CD14-positive monocyte (primary cell): Measurements from ENCODE around the gene ADAM8. TPM values are rescaled to one million over a fixed set of nuclear protein-coding genes. Genes with fewer than 3 reads are reported as not detected.

ENCODE experiments used
- DNase-seq, 3 donors: peaks; one replicate each; pipeline ENCODE4 v3.0.0-alpha.2; 2011 to 2022
- H2AFZ ChIP-seq: 2 replicates; pipeline ENCODE4 v1.6.0; 2012; ENCODE audit warnings: mild to moderate bottlenecking, low read depth, low read length, inconsistent platforms; ENCODE audit not compliant: insufficient read depth, poor library complexity, severe bottlenecking
- H3K27ac ChIP-seq, 2 donors: 1 replicate in 1 of 2; 2 replicates in 1 of 2; pipeline ENCODE4 v1.5.1; 2012 to 2013; ENCODE audit warnings: low read length in 2 of 2, control low read depth in 1 of 2, inconsistent platforms in 1 of 2, low read depth in 1 of 2, mild to moderate bottlenecking in 1 of 2
- H3K27me3 ChIP-seq, 2 donors: one replicate each; pipeline versions ENCODE4 v1.6.0 to v1.6.1; 2011 to 2013; ENCODE audit warnings: low read length in 2 of 2; ENCODE audit not compliant: control insufficient read depth in 2 of 2, insufficient read depth in 2 of 2
- H3K36me3 ChIP-seq, 2 donors: replicated peaks in 1 of 2; 1 replicate in 1 of 2; 2 replicates in 1 of 2; pipeline versions ENCODE4 v1.5.1 to v1.6.1; 2012 to 2013; ENCODE audit warnings: low read length in 2 of 2, control low read depth in 1 of 2, inconsistent platforms in 1 of 2, mild to moderate bottlenecking in 1 of 2; ENCODE audit not compliant: insufficient read depth in 2 of 2, control insufficient read depth in 1 of 2
- H3K4me1 ChIP-seq, 2 donors: 1 replicate in 1 of 2; 2 replicates in 1 of 2; pipeline versions ENCODE4 v1.5.1 to v1.6.1; 2012 to 2013; ENCODE audit warnings: low read length in 2 of 2, control low read depth in 1 of 2, inconsistent platforms in 1 of 2, mild to moderate bottlenecking in 1 of 2, moderate library complexity in 1 of 2; ENCODE audit not compliant: insufficient read depth in 2 of 2, control insufficient read depth in 1 of 2
- H3K4me2 ChIP-seq: replicated peaks from 2 replicates; pipeline ENCODE3; 2012; ENCODE audit warnings: low read length, moderate library complexity, mild to moderate bottlenecking; ENCODE audit not compliant: poor library complexity, severe bottlenecking; ENCODE audit errors: extremely low read depth
- H3K4me3 ChIP-seq, 3 experiments: fragments of 200-600 bp in 1 of 3; sonication (generic) in 1 of 3; replicated peaks in 1 of 3; 1 replicate in 2 of 3; 2 replicates in 1 of 3; pipeline ENCODE4 v1.5.1; 2011 to 2013; ENCODE audit warnings: low read length in 3 of 3, mild to moderate bottlenecking in 3 of 3, control low read depth in 2 of 3, low read depth in 2 of 3, inconsistent platforms in 1 of 3, moderate library complexity in 1 of 3
- H3K79me2 ChIP-seq: 2 replicates; pipeline ENCODE4 v1.6.0; 2012; ENCODE audit warnings: mild to moderate bottlenecking, control low read depth, inconsistent platforms, low read length, moderate library complexity; ENCODE audit not compliant: insufficient read depth
- H3K9ac ChIP-seq: 2 replicates; pipeline ENCODE4 v1.6.0; 2017; ENCODE audit warnings: low read length, mild to moderate bottlenecking; ENCODE audit not compliant: insufficient read depth, poor library complexity, severe bottlenecking
- H3K9me3 ChIP-seq, 2 donors: replicated peaks in 1 of 2; 1 replicate in 1 of 2; 2 replicates in 1 of 2; pipeline versions ENCODE4 v1.5.1 to v1.6.1; 2012 to 2013; ENCODE audit warnings: low read length in 2 of 2, control low read depth in 1 of 2; ENCODE audit not compliant: control insufficient read depth in 1 of 2, insufficient read depth in 1 of 2
- H4K20me1 ChIP-seq: 2 replicates; pipeline ENCODE4 v1.6.0; 2012; ENCODE audit warnings: mild to moderate bottlenecking, low read length, control low read depth, moderate library complexity; ENCODE audit not compliant: insufficient read depth
- H3K27ac Mint-ChIP-seq, 7 donors: one replicate each; pipeline ENCODE4 v1.8.0; 2020; ENCODE audit warnings: mild to moderate bottlenecking in 7 of 7, mixed read lengths in 7 of 7, moderate library complexity in 6 of 7, inconsistent platforms in 2 of 7
- H3K27me3 Mint-ChIP-seq, 3 donors: one replicate each; pipeline ENCODE4 v1.8.0; 2021 to 2022; ENCODE audit warnings: low read depth in 3 of 3, mild to moderate bottlenecking in 3 of 3, mixed read lengths in 3 of 3, moderate library complexity in 3 of 3, inconsistent platforms in 1 of 3
- H3K36me3 Mint-ChIP-seq, 2 donors: one replicate each; pipeline ENCODE4 v1.8.0; 2020; ENCODE audit warnings: mixed read lengths in 2 of 2, inconsistent platforms in 1 of 2, mild to moderate bottlenecking in 1 of 2
- H3K4me1 Mint-ChIP-seq: one replicate; pipeline ENCODE4 v1.8.0; 2020; ENCODE audit warnings: mild to moderate bottlenecking, mixed read lengths
- H3K4me3 Mint-ChIP-seq, 2 donors: one replicate each; pipeline ENCODE4 v1.8.0; 2020; ENCODE audit warnings: mild to moderate bottlenecking in 2 of 2, mixed read lengths in 2 of 2, moderate library complexity in 1 of 2
- H3K9me3 Mint-ChIP-seq, 7 donors: one replicate each; pipeline ENCODE4 v1.8.0; 2020 to 2022; ENCODE audit warnings: mixed read lengths in 7 of 7, mild to moderate bottlenecking in 6 of 7, moderate library complexity in 6 of 7, inconsistent platforms in 2 of 7
- CTCF ChIP-seq: fragments of 200-600 bp; IDR thresholded peaks from one replicate; pipeline ENCODE4 v1.8.0; 2022; ENCODE audit warnings: antibody characterized with exemption, mild to moderate bottlenecking
- WGBS: methylation state at CpG from one replicate; pipeline ENCODE4 v1.1.5; 2013; ENCODE audit warnings: missing lambda C conversion rate; ENCODE audit not compliant: insufficient coverage; 5-methylcytosine and 5-hydroxymethylcytosine counted together
- intact Hi-C, 2 donors: fragments of 100-400 bp; cut with micrococcal nuclease; formaldehyde crosslinking; loops; one replicate each; pipeline versions ENCODE4 v1.15.0 to v1.15.1; 2023
- polyA plus RNA-seq, 3 donors: library from polyadenylated mRNA; depleted of rRNA in 1 of 3; unstranded in 2 of 3; stranded (reverse) in 1 of 3; fragments of 300-500 nt in 2 of 3; fragments of >200 nt in 1 of 3; fragmentation: Illumina TruSeq in 2 of 3; gene quantifications; 1 replicate in 2 of 3; 2 replicates in 1 of 3; pipeline ENCODE4 v1.2.3, GENCODE V29; 2012 to 2021

Gene ADAM8
- polyA plus RNA-seq, 3 donors = 32.7 to 228 (median 72.8) TPM

- H3K27ac Mint-ChIP-seq = peak overlapping the region in 1 of 7 donors; percentile 52
- no peak overlapping the region for H3K9ac ChIP-seq
- peaks cover 66 to 74% of the 10 kb centered on the region in 2 donors for H3K36me3 ChIP-seq
Observed at GRCh38 chr10:133282846-133283390, 6.2 kb upstream of the ADAM8 start.

DNA sequence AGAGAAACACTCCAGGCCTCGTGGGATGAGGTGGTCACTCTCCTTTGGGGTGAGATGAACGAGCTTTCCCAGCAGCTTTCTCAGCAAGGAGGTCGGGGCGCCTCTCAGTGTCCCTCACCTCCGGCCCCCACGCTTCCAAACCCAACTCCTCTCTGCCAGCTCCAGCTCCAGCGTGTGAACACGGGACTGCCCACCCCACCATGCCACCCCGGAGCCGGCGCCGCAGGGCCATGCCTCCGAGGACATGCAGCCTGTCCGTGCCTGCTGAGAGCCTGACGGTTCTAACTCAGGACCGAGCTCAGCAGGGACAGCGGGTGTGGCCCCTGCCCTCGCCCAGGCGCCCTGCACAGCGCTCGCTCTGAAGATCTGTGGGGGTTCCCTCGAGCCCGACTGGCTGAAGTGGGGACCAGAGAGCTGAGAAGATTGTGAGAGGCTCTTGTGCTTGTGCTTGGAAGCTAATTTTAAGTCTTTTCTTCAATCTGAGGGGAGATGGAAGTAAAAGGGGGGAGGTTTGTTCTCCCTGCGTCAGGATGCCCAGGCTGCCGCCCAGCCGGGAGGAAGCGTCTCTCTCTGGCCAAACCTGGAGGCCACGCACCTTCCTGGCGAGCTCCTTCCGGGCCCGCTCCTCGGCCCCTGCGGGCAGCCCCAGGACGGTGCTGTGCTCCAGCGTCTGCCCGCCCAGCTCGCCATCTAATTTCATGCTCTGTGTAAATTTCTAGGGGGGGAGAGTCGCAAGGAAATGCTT is 5.1 kb upstream of the ADAM8 start:
- Mint-ChIP-seq H3K4me3 (no peak overlapping the region), H3K27me3 (no peaks in the 10 kb centered on the region), H3K36me3 (peaks cover 61 to 70% of the 10 kb centered on the region in 2 donors), H3K9me3 (no peaks in the 10 kb centered on the region), H3K27ac (peak overlapping the region in 5 of 7 donors; percentile 19 to 74 (median 35)), H3K4me1 (peaks cover 39% of the 10 kb centered on the region)
- H3K27ac ChIP-seq = no peak overlapping the region
- H3K4me3 ChIP-seq = no peak overlapping the region
- peaks cover 46 to 48% of the 10 kb centered on the region in 2 donors for H3K4me1 ChIP-seq
- no peak overlapping the region for H3K9ac ChIP-seq
- WGBS = 94% methylated on average over 24 of the region's 38 CpGs
- no peak overlapping the region for H2AFZ ChIP-seq
- H3K27me3 ChIP-seq = no peaks in the 10 kb centered on the region
- no peaks in the 10 kb centered on the region for H3K9me3 ChIP-seq
- H3K79me2 ChIP-seq = peaks cover 6% of the 10 kb centered on the region
- DNase-seq = no peak
- H4K20me1 ChIP-seq = peaks cover 14% of the 10 kb centered on the region
- intact Hi-C loops = no loop called here
- no peak overlapping the region for H3K4me2 ChIP-seq
- no peak for TF ChIP-seq CTCF
- peaks cover 57 to 63% of the 10 kb centered on the region in 2 donors for H3K36me3 ChIP-seq

More at GRCh38 chr10:133282846-133283390, 6.2 kb upstream of the ADAM8 start:
- intact Hi-C loops = no loop called here
- Histone ChIP-seq H3K27me3 (no peaks in the 10 kb centered on the region), H3K4me3 (no peak overlapping the region), H3K27ac (no peak overlapping the region), H3K79me2 (no peaks in the 10 kb centered on the region), H3K9me3 (no peaks in the 10 kb centered on the region), H4K20me1 (peaks cover 18% of the 10 kb centered on the region), H3K4me2 (no peak overlapping the region), H3K4me1 (peaks cover 35 to 37% of the 10 kb centered on the region in 2 donors), H2AFZ (no peak overlapping the region)
- 96% methylated on average over 24 of the region's 24 CpGs for WGBS
- Mint-ChIP-seq H3K4me1 (peaks cover 33% of the 10 kb centered on the region), H3K9me3 (no peaks in the 10 kb centered on the region), H3K27me3 (no peaks in the 10 kb centered on the region), H3K36me3 (peaks cover 69 to 81% of the 10 kb centered on the region in 2 donors), H3K4me3 (no peak overlapping the region)
- TF ChIP-seq CTCF = no peak
- DNase-seq = no peak
